ENCODE measurements around the gene POU2AF1. TPM values are rescaled to one million over a fixed set of nuclear protein-coding genes. Genes with fewer than 3 reads are reported as not detected.

POU2AF1 gene
- total RNA-seq, 2 donors from 2014 or later = 1.6 to 10.5 TPM

DNA sequence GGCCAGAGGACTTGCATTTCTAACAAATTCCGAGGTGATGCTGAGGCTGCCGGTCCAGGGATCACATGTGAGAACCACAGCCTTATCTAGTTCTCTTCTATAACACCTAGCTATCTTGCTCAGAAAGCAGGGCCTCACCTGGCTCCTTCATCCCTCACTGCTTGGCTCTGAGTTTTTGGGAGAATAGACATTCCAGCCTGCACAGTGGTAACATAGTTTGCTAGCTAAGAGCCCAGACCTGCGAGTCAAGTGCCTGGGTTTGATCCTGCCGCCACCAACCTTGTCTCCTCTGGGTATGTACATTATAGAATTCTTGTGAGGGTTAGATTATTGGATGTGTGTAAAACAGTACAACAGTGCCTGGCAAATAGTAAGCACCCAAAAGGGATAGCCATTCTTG, 13.5 kb upstream of the POU2AF1 start:
- no peak for DNase-seq
- H3K36me3 Mint-ChIP-seq (ENCODE audit: low read depth) = peaks cover 3% of the 10 kb centered on the region
- H3K4me1 Mint-ChIP-seq = peaks cover 5% of the 10 kb centered on the region
- H3K27ac Mint-ChIP-seq = no peak overlapping the region
- H3K9me3 ChIP-seq (ENCODE audit: control insufficient read depth, low read length, poor library complexity, severe bottlenecking) = no peaks in the 10 kb centered on the region
- no peak overlapping the region for H3K4me3 Mint-ChIP-seq
- peaks cover 27% of the 10 kb centered on the region for H3K27me3 Mint-ChIP-seq
- ATAC-seq = no peak

DNA sequence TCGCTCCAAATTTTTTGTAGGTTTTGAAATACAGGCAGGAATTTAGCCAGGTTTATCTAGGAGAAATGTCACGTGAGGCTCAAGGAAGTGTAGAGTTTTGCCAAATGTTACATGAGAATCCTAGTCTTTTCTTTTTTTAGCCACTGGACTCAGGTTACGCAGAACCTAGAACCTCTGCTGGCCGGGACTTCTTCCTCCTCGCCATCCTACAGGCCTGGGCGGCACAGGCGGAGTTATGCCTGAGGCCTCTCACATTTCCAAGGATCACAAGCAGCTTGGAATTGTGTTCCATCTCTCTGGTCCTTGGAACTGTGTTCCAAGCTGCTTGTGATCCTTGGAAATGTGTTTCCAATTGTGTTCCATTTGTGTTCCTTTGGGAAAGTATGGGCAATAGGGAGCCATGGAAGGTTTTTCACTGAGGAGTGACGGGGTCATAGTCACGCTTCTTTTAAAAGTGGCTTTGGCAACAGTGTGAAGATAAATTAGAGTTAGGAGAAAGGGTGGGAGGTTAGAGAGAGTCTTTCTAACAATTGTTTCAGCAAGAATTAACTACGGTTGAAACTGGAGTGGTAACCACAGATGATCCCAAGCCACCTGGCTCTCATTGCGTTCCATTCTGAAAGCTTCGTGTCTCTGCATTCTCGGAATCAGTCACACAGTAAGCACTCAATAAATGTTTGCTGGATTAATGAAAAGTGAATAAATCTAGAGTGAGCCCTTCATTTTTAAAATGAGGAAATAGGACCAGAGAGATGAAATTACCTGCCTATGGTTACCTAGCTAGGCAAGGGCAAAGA, 12.5 kb upstream of the POU2AF1 start:
- H3K4me1 Mint-ChIP-seq = peaks cover 4% of the 10 kb centered on the region
- no peak for ATAC-seq
- H3K27ac Mint-ChIP-seq = no peak overlapping the region
- peaks cover 27% of the 10 kb centered on the region for H3K27me3 Mint-ChIP-seq
- H3K36me3 Mint-ChIP-seq (ENCODE audit: low read depth) = no peaks in the 10 kb centered on the region
- no peaks in the 10 kb centered on the region for H3K9me3 ChIP-seq (ENCODE audit: control insufficient read depth, low read length, poor library complexity, severe bottlenecking)
- no peak for DNase-seq
- no peak overlapping the region for H3K4me3 Mint-ChIP-seq

DNA sequence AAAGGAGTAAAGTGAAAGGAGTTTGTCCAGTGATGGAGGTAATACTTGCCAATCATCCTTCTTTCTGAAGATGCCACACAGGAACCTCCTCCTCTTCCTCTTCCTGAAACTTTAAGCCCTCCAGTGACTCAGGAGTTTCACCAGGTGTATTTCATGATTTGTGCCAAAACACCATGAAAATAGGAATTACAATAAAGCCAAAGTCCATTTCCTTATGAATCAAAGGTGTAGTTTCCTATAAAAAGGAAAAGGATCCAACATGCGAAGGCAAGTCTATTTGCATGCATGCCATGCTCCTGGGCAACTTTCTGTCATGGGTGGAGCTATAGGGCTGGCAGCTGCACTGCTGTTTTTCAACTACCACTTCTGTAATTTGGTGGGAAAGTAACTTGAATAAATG, 9.8 kb upstream of the POU2AF1 start:
- Mint-ChIP-seq H3K27ac (no peak overlapping the region), H3K27me3 (peaks cover 21% of the 10 kb centered on the region), H3K36me3 (ENCODE audit: low read depth) (no peaks in the 10 kb centered on the region), H3K4me3 (no peak overlapping the region), H3K4me1 (no peaks in the 10 kb centered on the region)
- no peak for DNase-seq
- ATAC-seq = no peak
- no peaks in the 10 kb centered on the region for H3K9me3 ChIP-seq (ENCODE audit: control insufficient read depth, low read length, poor library complexity, severe bottlenecking)

DNA sequence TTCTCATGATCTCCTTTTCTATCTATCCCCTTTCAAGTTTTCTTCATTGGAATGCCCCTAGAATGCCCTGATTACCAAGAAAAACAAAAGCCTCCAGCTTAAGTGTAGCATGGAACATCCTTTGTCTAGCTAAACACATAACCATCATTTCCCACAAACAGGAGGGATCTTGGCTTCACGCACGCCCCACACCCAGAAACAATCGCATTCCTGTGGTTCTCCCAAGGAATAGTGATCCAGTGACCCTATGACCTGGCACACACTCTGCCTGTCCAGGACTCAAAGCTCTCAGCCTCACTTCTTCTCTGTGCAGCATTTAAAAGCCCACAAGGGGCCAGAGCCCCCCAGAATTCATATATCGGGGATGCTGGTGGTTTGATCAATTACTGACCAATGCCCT, 9.3 kb upstream of the POU2AF1 start:
- DNase-seq = no peak
- H3K4me1 Mint-ChIP-seq = no peaks in the 10 kb centered on the region
- H3K27me3 Mint-ChIP-seq = peaks cover 21% of the 10 kb centered on the region
- no peak overlapping the region for H3K4me3 Mint-ChIP-seq
- no peak for ATAC-seq
- H3K36me3 Mint-ChIP-seq (ENCODE audit: low read depth) = no peaks in the 10 kb centered on the region
- H3K9me3 ChIP-seq (ENCODE audit: control insufficient read depth, low read length, poor library complexity, severe bottlenecking) = no peaks in the 10 kb centered on the region
- H3K27ac Mint-ChIP-seq = no peak overlapping the region

DNA sequence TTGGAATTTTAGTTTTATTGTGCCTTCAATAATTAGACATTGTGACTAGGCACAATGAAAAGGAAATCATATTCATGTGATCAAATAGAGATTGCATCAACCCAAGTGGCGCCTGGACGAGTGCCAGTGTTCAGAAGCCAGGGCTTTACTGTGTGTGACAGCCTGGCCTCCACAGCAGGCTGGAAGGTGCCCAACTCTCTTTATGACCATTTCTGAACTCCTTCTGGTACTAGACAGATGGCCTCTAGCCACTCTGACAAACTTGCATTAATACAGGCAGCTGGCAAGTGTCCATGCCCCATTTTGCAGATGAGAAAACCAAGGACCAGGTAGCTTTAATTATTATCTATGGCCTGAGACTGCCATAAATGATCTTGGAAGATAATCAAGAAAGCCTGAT, 8.3 kb upstream of the POU2AF1 start:
- Mint-ChIP-seq H3K27me3 (peaks cover 12% of the 10 kb centered on the region), H3K27ac (no peak overlapping the region), H3K4me3 (no peak overlapping the region), H3K4me1 (no peaks in the 10 kb centered on the region), H3K36me3 (ENCODE audit: low read depth) (no peaks in the 10 kb centered on the region)
- DNase-seq (no peak), ATAC-seq (no peak)
- no peaks in the 10 kb centered on the region for H3K9me3 ChIP-seq (ENCODE audit: control insufficient read depth, low read length, poor library complexity, severe bottlenecking)

DNA sequence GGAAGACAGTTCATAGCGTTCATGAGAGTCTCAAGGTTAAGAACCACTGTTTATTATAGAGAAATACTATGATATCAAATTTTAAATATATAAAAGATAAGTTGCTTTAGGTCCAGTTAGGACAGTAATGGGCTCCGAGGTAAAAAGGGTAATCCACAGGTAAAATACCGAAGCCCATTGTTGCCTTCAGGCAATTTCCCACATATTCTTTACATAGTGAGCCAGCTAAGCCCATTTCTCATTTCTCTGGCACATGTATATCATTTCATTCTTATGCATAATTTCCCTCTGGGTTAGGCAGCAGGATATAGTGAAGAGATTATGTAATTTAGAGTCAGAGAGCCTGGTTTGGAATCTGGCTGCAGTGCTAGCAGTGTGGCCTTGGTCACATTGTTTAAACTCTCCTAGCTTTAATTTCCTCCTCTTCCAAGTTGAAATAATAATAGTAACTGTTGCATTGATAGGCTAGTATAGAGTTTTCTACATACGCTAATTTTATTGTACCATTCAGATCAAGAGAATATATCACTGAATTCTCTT, 7.6 kb upstream of the POU2AF1 start:
- ATAC-seq (no peak), DNase-seq (no peak)
- no peaks in the 10 kb centered on the region for H3K36me3 Mint-ChIP-seq (ENCODE audit: low read depth)
- H3K27me3 Mint-ChIP-seq = peaks cover 12% of the 10 kb centered on the region
- H3K9me3 ChIP-seq (ENCODE audit: control insufficient read depth, low read length, poor library complexity, severe bottlenecking) = no peaks in the 10 kb centered on the region
- H3K4me1 Mint-ChIP-seq = no peaks in the 10 kb centered on the region
- H3K4me3 Mint-ChIP-seq = no peak overlapping the region
- H3K27ac Mint-ChIP-seq = no peak overlapping the region

DNA sequence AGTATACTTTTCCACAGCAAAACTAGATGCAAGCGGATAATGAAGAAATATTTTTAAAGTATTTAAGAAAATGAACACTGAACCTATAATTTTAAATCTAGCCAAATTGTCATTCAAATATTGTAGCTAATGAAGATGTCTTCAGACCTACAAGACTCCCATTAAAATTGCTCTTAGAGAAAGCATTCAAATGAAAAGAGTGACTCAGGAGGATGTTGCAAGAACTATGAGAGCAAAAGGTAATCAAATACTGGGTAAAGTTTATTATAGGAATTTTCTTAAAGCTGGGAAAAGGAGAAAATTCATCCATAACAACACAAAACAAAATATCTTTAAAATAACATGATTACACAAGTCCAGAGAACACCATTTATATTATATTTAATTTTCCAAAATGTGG, 5.4 kb upstream of the POU2AF1 start:
- Mint-ChIP-seq H3K4me3 (no peak overlapping the region), H3K4me1 (peaks cover 4% of the 10 kb centered on the region), H3K27me3 (no peaks in the 10 kb centered on the region), H3K27ac (no peak overlapping the region), H3K36me3 (ENCODE audit: low read depth) (no peaks in the 10 kb centered on the region)
- H3K9me3 ChIP-seq (ENCODE audit: control insufficient read depth, low read length, poor library complexity, severe bottlenecking) = no peaks in the 10 kb centered on the region
- DNase-seq = no peak
- ATAC-seq = no peak

DNA sequence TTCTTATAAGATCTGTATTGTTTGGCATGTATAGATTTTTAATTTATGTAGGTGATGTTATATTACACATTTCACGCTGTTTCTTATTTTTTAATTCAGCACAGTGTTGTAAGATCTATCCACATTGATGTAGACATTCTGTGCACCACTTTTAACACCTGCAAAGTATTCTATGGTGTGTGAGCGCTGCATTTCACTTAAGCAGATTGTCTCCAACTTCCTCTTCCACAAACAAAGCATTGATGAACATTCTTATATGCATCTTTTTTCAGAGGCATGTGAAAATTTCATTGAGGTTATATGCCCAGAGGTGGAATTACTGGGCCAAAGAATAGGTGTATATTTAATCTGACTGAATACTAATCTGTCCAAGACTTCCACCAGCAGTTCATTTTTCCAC, 3.4 kb upstream of the POU2AF1 start:
- ATAC-seq = no peak
- no peaks in the 10 kb centered on the region for H3K27me3 Mint-ChIP-seq
- no peak for DNase-seq
- H3K27ac Mint-ChIP-seq = no peak overlapping the region
- H3K9me3 ChIP-seq (ENCODE audit: control insufficient read depth, low read length, poor library complexity, severe bottlenecking) = no peaks in the 10 kb centered on the region
- no peaks in the 10 kb centered on the region for H3K36me3 Mint-ChIP-seq (ENCODE audit: low read depth)
- H3K4me1 Mint-ChIP-seq = peaks cover 14% of the 10 kb centered on the region
- H3K4me3 Mint-ChIP-seq = no peak overlapping the region

DNA sequence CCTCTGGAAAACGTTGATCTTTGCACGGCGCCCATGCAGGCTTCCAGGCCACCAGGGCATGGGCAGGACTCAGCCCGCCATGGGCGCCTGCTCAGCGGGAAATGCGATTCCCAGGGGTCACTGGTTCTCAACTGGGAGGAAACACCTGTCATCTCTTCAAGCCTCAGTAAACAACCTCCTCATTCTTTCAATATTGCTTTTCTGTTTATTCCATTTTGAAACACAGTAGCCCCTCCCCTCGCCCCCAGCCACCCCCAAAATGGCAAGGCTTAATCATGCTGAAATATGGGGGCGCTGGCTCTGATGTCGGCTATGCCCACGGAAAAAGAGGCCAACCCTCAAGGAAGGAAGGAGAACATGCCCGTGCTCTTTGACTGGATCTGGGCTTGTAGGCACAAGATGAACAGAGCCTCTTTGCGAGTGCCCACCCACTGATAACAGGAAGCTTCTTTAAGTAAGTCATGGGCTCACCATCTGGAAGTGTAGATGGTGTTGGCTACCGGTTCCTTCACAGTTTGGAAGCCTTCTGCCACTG, 594 bp upstream of the POU2AF1 start:
- H3K36me3 Mint-ChIP-seq (ENCODE audit: low read depth) = no peaks in the 10 kb centered on the region
- H3K4me3 Mint-ChIP-seq = peak overlapping the region; percentile 89
- H3K4me1 Mint-ChIP-seq = peaks cover 19% of the 10 kb centered on the region
- ATAC-seq (peak; percentile 48), DNase-seq (no peak)
- no peaks in the 10 kb centered on the region for H3K9me3 ChIP-seq (ENCODE audit: control insufficient read depth, low read length, poor library complexity, severe bottlenecking)
- H3K27me3 Mint-ChIP-seq = no peaks in the 10 kb centered on the region
- H3K27ac Mint-ChIP-seq = peak overlapping the region; percentile 61

DNA sequence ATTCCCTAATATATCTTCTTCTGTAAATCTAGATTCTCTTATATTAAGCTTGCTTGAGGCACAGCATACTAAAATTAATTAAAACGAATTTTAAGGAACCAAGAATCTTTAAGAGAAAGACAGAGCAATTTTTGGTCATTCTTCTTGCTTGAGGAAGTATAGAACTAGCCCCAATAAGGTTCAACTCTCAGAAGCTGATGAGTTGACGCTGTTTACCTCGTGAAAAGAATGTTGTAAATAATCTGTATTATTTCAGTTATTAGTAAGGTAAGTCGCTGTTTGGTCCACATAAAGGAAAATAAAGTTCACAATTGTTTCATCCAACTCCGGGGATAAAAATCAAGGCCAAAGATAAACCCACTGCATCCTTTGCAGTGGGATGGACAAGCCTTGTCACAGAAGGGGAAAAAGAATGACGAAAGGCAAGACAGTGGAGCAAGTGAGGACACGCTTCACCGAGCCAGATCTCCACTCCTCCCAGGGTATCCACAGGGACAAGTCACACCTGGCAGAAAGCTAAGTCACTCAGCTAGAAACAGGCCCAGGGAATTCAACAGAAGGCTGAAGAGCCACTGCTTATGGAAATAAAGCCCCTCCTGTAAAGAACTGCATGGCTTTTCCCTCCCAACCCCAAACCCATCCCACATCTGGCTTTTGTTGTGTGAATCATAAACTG, 752 bp downstream of the POU2AF1 start:
- no peaks in the 10 kb centered on the region for H3K9me3 ChIP-seq (ENCODE audit: control insufficient read depth, low read length, poor library complexity, severe bottlenecking)
- Mint-ChIP-seq H3K36me3 (ENCODE audit: low read depth) (no peaks in the 10 kb centered on the region), H3K4me1 (peaks cover 19% of the 10 kb centered on the region), H3K4me3 (peak overlapping the region; percentile 89), H3K27me3 (no peaks in the 10 kb centered on the region), H3K27ac (peak overlapping the region; percentile 61)
- ATAC-seq (no peak), DNase-seq (no peak)

DNA sequence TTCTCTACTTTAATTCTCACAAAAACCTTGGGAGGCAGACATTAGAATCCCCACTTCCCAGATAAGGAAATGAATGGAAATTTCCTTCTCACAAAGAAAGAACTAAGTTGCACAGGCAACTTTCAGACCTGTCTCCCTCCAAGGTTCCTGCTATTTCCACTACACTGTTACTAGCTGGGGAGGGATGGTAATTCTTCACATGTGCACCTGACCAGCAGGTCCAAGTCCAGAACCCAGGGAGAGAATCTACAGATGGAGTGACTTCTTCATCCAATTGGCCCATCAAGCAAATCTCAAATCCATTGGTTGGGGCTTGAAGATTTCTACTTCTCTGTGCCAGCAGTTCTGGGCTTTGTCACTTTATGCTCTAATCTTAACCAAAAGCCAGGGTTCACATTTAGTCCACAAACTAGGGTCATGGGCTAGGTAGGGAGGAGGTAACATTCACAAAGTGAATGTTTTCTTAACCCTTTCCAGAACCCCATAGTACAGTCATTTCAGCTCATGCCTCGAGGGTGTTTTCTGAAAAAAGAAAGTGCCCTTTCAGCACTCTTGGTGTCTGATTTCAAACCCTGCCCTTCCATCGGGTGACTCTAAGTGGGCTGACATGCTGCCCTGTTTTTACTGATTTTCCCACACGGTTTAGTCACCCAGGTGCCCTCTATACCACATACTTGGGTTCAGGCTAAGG, 2.7 kb downstream of the POU2AF1 start:
- ATAC-seq (no peak), DNase-seq (no peak)
- peaks cover 22% of the 10 kb centered on the region for H3K4me1 Mint-ChIP-seq
- H3K4me3 Mint-ChIP-seq = no peak overlapping the region
- H3K36me3 Mint-ChIP-seq (ENCODE audit: low read depth) = no peaks in the 10 kb centered on the region
- H3K27ac Mint-ChIP-seq = peak overlapping the region; percentile 34
- no peaks in the 10 kb centered on the region for H3K27me3 Mint-ChIP-seq
- no peaks in the 10 kb centered on the region for H3K9me3 ChIP-seq (ENCODE audit: control insufficient read depth, low read length, poor library complexity, severe bottlenecking)

DNA sequence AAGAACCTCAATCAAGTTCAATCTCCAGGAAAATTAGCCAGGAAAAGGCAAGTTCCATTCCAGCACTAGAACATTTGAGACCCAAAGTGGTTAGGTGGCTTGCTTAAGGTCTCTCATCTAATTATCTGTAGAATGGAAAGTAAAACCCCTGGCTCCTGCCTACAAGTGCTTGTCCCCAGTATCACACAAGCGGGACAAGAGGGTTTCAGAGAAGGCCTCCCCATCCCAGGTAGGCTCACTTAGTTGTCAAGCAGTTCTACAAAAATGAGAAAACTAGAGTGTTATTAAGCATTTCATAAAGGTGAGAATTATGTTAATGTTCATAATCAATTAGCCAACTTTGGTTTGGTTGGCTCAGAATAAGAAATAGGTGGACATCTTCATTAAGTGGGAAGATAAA, 5.5 kb downstream of the POU2AF1 start:
- Mint-ChIP-seq H3K4me1 (peaks cover 10% of the 10 kb centered on the region), H3K4me3 (no peak overlapping the region), H3K27ac (no peak overlapping the region), H3K27me3 (no peaks in the 10 kb centered on the region), H3K36me3 (ENCODE audit: low read depth) (no peaks in the 10 kb centered on the region)
- ATAC-seq (no peak), DNase-seq (no peak)
- H3K9me3 ChIP-seq (ENCODE audit: control insufficient read depth, low read length, poor library complexity, severe bottlenecking) = no peaks in the 10 kb centered on the region

DNA sequence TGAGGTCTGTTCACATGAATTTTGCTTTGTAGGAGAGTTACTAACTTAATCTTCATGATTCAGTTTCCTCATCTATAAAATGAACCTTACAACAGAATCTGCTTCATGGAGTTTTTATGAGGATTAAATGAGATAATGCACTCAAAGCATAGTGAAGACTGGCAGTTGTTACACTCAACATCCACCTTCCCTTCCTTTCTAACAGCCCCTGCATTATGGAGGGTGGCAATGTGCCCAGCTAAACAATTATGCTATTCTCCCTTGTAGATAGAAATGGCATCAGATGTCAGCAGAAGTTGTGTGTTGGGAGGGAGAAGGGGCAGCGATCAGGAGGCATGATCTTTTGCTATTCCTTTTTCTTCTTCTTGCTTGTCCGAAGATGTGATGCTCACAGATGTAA, 6.5 kb downstream of the POU2AF1 start:
- Mint-ChIP-seq H3K4me3 (no peak overlapping the region), H3K27ac (no peak overlapping the region), H3K4me1 (peaks cover 8% of the 10 kb centered on the region), H3K36me3 (ENCODE audit: low read depth) (no peaks in the 10 kb centered on the region), H3K27me3 (no peaks in the 10 kb centered on the region)
- H3K9me3 ChIP-seq (ENCODE audit: control insufficient read depth, low read length, poor library complexity, severe bottlenecking) = no peaks in the 10 kb centered on the region
- ATAC-seq (no peak), DNase-seq (no peak)

Measured in T-helper 17 cell (primary cell).